HG03159 (cell line): ENCODE data around the gene STT3B.
"Not testable (repeated sequence)": the region's sequence is repeated elsewhere in the genome, so short reads cannot be mapped to it uniquely, and the experiment has no call there.

ENCODE experiments used
- ATAC-seq: cut with Tn5 transposase; IDR thresholded peaks from one replicate; pipeline ENCODE4 v1.9.1; 2021; ENCODE audit warnings: mild to moderate bottlenecking, moderate library complexity; ENCODE audit not compliant: unreplicated experiment

The STT3B gene

DNA sequence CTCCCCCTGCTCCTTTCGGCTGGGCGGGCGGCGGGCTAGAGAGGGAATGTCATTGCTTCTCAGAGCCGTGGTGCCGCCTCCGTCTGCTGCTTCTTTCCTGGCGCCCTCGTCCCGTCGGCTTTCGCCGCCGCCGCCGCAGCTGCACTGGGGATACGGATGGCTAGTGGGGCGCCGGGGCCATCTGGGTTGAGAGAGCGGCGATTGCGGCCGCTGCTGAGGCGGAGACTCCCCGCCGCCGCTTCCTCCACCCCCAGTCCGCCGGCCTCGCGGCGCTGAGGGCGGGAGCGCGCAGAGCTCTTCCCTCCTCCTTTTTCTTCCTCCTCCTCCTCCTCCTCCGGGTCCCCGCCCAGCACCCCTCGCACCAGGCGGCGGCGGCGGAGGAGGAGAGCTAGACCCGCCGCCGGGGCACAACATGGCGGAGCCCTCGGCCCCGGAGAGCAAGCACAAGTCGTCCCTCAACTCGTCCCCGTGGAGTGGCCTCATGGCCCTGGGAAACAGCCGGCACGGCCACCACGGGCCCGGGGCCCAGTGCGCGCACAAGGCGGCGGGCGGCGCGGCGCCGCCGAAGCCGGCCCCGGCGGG lies at the start of gene STT3B:
STT3B (plus strand) TSS at position 339 of the 582 bp plus-strand sequence; CDS start at position 413, 74 bp downstream.
- ATAC-seq = peak; percentile 50

DNA sequence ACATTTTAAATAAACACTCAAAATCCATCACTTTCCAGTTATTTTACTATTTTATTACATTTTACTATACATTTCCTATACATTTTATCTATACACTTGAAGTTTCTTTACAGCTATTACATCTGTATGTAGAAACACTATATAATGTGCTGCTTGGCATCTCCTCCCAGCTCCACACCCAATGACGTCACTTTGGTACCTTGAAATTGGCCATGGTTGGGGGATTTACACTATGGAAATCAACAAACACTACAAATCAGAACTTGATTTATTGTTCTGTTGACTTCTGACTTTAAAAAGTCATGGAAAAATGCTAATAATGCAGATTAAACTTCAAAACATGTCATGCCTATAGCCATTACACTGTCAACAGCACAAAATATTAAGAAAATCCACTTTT lies 48.9 kb upstream of the STT3B start:
- ATAC-seq = no peak

DNA sequence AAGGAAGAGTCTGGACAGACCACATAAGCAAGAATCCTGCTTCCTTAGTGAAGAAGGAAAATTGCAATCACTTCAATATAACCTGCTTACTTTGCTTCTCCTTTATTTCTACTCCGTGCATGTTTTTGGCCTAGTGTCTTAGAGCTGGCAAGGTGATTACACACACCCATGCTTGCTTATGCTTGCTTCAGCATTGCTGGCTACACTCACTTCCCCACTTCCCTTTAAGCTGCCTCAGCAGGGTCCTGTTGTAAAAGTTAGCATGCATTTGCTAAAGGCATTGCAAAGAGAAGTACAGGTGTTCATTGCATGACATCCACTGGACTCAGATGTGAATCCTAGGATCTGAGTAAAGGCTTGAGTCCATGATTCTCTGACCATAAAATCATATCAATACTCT lies 47.5 kb upstream of the STT3B start:
- no peak for ATAC-seq

DNA sequence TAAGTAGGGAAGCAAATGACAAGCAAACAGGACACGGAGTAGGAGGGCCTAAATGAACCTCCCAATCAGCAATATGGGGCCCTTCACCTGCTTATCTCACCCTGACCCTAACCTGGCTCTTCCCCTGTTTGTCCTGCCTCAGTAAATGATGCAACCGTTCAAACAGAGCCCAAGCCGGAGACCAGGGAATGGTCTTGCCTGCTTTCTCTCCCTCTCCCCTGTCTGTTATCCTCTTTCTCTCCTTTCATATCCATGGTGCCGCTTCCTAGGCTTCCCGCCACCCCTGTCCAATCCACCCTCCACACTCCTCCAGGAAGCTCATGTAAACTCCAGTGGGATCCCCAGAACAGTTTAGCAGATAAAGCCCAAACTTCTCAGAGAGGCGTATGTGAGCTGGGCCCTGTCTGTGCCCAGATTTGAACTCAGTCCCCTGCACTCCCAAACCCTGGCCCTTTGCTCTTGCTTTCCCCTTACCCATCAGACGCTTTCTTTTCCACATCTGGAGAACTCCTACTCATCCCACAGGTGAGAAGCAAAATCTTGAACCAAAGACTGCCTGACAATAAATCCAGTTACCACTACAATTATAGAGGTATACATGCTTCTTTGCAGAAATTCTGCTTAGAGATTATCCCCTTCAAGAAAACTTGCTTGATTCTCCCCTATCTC lies 45.7 kb upstream of the STT3B start:
- ATAC-seq = no peak

DNA sequence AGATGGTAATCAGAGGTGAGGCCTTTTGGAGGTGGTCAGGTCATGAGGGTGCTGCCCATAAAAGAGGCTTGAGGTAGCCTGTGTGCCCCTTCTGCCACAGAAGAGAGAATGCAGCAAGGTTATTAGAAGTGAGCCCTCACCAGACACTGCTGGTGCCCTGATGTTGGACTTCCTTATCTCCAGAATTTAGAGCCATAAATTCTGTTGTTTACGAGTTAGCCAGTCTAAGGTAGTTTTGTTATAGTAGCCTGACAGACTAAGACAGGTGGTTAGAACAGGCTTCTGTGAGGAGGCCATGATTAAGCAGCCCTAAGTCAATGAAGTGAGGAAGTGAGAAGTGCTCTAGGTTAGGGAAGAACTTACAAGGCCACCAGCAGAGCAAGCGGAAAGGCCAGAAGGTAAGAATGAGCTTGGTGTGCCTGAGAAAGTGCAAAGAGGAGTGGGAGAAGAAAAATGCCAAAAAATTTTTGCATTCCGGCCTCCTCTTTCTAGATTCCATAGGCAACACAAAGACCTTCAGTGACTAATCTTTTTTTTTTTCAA lies 44.2 kb upstream of the STT3B start:
- no peak for ATAC-seq

DNA sequence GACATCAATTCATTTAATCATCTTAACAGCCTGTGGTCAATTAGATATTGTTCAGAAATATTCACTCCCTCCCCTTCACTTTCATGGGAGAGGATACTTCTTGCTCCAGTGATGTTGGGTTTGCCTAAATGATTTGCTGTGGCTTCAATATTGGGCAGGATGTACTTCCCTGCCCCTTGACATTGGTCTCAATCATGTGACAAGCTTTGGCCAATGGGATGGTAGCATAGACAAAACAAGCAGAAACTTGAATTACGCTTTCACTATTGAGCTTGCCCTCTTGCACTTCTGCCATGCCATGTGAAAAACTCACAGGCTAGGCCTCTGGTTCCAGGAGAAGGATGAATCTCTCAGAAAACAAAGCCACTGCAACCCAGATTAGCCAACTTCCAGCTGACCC lies 42.2 kb upstream of the STT3B start:
- ATAC-seq = no peak

DNA sequence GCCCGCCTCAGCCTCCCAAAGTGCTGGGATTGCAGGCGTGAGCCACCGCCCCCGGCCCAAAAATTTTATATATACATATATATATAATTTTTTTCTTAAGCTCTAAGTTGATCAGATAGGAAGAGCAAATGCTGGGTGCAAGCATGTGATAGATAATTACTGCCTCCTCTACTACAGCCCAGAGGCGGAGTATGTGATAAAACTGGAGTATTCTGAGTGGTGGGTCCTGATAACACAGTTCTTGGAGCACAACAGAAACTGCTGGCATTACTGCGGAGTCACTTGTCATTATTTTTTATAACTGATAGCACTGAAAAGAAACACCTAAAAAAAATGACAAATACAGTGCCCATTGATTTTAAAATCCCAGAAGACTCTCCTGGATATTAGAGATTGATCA lies 41.1 kb upstream of the STT3B start:
- ATAC-seq = no peak

DNA sequence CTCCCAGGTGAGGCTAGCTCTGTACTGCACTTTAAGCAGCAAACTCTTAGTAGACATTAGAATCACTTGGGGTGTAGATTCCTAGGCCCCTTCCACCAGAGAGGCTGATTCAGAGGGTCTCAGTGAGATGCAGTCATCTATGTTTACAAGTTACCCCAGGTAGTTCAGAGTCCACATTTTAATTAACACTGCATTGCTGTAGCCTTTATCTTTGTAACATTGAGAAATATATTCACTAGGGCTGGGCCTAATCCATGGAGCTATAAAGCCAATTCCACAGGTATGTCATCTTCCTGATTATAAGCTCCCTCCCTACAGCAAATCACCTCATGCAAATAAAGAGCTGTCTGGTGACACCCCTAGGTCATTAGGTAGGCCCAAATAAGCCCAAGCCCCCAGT lies 39.6 kb upstream of the STT3B start:
- ATAC-seq = no peak

DNA sequence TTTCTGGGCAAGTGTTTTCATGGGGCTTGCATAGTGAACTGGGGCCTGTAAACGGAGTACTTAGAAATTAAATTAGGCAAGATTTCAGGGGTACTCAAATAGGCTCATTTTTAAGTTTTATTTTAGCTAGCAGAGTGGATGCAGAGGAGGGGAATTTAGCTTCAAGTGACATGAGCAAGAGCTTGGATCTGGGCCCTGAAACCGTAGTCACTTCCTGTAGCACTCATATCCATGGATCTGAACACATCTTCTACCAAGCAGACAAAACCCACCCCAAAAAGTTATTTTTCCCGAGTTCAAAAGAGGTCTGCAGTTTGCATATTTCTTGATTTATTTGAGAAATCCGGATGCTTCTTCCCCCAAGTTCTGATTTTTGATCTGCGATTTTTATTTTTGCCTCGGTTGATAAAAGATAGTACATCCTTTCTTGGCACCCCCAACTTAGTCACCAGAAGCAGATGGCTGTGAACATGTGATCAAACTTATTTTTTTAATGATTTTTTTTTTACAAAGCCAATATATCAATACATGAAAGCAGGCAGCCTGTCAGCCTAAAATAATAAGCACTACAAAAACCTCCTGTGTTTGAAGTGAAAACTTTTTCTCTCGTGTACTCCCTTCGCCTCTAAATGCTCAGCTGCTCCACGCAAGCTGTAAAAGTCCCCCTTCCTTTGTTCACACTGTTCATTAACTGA lies 36.6 kb upstream of the STT3B start:
- ATAC-seq = no peak

DNA sequence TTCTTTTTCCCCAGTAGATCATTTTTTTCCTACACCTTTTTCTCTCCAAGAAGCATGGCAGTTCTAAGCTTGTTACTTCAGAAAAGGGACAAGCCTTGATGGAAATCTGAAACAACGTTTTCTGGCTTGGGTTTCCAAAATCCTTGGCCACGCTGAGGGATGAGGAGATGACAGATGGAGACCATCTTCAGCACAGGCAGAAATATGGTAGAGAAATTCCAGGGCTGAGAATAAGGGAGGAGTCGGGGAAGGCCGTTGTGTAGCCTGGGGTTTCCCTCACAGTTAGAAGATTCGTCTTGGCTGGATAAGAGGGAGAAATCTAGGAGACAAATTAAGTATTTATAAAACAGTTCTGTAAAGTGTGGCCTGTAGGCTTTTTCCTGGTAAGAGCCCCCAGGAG lies 33.9 kb upstream of the STT3B start:
- no peak for ATAC-seq

DNA sequence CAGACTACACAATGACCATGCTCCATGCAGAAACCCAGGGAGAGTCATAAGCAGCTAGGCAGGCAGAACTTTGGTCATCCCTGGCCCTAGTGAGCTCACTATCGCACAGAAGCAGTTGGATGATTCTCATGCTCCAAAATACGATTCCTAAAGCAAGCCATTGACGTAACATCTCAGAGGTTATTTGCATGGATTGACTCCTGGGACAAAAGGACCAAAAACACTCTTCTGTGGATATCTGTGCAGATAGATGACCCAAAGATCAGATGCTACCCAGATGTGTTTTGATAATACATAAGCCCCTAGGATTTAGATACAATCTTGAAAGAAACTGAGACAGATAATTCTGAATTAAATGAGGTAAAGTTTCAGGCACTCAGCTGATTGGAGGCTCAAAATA lies 33.4 kb upstream of the STT3B start:
- no peak for ATAC-seq

DNA sequence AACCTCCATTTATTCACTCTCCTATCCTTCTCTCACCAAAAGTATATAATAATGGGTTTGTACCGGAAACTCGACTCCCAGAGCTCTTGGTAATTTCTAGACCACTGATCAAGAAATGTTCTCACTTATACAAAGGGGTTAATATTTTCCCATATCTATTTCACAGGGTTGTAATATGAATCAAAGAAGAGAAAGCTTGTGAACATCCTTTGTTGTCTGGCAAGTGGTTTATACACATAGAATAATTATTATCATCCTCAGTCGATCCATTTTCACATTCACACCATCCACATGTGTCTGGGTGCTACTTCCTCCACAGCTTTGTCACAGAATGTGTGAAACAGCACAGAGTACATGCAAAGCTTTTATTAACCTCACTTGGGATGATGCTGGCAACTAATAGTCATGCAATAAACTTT lies 29.9 kb upstream of the STT3B start:
- ATAC-seq = no peak

DNA sequence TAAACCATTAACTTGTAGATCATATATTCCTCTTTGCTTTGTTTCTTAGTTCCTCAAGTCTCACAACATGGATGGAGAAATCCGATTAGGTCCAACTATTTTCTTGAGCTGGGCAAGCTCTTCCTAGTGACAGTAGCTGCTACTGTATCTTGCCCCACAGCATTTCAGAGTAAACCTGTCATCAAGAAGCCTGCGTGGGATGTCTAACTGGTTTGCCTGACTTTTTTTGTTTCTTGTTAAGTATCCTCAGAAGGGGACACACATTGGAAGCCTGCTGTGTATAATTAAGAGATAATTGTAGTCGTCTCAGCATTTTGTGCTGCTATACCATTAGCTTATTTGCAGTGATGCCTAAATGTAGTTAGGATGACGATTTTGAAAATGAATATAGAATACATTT lies 29.3 kb upstream of the STT3B start:
- no peak for ATAC-seq

DNA sequence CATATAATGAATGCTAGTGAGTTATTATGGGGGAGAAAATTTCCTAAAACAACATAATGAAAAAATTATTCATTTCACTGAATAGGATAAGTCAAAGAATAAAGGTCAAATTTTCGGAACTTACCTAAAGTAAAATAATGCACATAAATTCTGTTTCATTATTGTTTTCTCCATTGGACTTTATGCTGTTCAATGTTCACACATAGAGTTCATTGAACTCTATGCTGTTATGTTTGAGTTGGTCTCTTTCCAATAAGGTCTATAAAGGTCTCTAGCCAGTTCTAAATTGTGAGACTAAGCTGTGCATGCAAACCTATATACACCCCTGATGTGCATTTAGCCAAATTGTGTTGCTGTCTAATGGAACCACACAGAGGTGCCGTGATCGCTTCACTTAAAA lies 28.5 kb upstream of the STT3B start:
- no peak for ATAC-seq

DNA sequence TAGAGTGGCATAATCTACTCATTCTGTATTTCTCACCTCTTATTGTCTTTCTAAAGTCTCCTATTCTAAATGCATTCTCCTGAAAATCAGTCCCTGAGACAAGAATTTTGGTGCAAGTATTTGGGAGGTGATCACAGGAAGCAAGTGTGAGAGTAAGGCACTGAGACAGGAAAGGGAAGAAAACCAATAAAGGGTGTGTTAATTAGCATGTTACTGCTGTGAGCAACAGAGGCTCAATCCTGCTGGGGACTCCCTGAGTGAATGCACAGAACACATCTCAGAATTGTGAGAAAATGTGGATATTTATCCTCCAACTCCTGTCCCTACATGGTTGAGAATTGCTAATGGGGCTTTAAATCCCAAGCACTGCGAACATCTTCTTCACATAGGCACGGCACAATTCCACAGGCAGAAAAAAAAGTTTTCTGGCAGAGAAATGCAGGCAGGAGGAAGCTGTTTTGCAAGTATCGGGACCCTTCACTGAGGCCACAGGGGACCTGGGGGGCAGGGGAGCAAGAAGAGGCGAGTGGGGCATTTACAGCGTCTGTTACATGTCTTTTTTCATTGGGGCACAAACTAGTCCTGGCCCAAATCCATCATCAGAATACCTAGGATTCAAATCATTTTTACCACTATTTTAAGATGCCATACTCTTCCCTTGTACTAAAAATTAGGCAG lies 27.2 kb upstream of the STT3B start:
- ATAC-seq = no peak

DNA sequence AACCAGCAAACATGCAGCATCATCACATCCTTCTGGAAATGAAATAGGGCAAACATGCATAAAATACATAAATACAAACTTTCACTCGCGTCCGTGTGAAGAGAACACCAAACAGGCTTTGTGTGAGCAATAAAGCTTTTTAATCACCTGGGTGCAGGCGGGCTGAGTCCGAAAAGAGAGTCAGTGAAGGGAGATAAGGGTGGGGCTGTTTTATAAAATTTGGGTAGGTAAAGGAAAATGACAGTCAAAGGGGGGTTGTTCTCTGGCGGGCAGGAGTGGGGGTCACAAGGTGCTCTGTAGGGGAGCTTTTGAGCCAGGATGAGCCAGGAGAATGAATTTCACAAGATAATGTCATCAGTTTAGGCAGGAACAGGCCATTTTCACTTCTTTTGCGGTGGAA lies 26.2 kb upstream of the STT3B start:
- ATAC-seq = not testable (repeated sequence)

DNA sequence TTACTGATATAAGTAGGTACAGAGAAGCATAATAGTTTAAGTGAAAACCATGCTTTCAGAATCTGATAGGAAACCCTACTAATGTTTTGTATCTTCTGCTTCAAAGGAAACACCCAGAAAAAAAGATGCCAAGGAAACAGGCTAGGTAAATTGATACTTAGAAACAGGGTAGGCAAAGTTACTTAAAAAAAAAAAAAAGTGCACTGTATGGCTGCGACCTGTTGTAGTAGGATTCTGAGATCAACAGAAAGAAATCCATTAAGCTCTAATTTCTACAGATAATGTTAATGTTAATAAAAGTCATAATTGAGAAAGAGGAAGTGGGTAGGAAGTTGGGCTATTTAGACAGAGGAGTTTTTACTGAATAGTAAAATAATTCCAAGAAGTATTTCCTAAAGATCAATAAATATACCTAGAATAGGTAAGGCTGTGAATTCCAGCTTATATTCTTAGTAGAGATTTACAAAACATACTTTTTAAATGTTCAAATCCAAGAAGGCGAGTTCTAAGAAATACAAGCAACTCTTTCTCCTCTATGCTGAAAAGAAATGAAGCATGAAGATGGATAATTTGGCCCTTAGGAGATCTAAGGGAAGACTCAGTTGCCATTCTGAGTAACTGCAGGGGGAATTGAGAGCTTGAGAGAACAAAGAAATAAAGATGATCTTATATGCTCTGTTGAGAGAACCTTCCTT lies 24.1 kb upstream of the STT3B start:
- no peak for ATAC-seq

DNA sequence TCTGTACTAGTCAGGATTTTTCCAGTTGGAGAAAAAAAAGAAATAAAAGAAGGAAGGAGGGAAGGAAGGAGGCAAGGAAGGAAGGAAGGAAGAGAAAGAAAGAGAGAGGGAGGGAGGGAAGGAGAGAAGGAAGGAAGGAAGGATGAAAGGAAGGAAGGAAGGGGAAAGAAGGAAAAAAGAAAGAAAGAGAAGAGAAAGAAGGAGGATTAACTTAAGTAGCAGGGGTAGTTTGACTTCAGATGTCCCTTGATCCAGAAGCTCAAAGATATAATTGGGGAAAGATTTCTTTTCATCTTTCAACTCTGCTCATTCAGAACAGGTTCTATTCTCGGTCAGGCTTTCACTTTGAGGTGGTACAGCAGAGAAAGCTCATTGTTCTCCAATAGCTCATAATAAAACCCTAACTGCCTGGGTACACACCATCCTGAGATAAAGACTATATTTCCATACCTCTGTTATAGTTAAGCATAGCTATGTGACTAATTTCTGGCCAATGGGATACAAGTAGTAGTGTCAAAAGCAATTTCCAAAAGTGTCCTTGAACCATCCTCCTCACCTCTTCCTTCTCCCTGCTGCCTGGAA lies 23.5 kb upstream of the STT3B start:
- ATAC-seq = no peak

DNA sequence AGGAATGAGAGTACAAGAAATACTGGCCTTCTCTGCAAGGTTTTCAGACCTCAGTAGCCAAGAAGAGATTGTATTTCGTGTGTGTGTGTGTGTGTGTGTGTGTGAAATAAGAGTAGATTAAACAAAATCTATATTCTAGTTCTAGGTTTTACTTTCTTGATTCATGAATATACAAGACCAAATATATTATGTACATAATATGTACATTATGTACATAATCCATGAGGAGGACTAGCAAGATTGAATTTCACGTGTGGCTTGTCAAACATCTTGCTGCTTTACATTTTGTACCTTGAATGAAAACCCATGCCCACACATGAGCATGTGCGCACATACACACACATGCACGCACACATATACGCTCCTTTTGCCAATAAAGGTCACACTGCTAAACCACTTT lies 18.2 kb upstream of the STT3B start:
- ATAC-seq = no peak

DNA sequence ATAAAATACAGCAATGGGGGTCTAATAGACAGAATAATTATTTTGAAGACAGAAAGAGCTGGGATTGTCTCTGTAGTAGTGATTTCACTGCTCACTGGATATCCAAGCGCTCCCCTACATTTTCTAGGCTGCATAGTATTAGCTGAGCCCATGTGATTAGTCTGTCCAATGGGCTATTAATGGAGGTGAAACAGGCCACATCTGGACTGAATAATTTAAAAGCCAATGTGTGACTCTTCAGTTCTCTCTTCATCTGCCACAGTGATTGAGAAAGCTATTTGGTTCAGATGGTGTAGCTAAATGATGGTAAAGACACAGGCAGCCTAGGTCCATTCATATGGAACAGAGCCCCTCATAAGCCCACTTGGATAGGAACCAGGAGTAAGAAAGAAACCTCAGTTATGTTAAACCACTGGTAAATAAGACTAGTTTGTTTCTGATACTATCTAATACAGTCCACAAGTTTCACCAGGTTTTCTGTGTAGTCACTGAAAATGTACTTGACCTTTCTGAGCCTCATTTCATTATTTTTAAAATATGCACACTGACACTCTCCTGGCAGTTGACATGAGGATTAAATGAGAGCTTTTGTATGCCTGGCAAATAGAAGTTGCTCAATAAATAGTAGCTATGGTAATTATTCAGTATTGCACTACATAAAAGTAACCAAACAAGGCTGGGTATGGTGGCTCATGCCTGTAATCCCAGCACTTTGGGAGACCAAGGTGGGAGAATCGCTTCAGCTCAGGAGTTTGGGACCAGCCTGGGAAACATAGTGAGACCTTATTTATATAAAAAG lies 17.0 kb upstream of the STT3B start:
- no peak for ATAC-seq
